Gastroesophageal sphincter (tissue), 3 donors: ENCODE measurements around the gene MTREX.

Experiments
- CTCF ChIP-seq, 4 experiments: fragments of 200-600 bp in 2 of 4; fragments of 450-650 bp in 2 of 4; sonication (generic) in 1 of 4; IDR thresholded peaks; one replicate each; pipeline ENCODE4 v1.5.1; 2017 to 2019; ENCODE audit warnings: antibody characterized with exemption in 4 of 4, mild to moderate bottlenecking in 2 of 4, moderate library complexity in 2 of 4
- EP300 ChIP-seq: sonication (generic); formaldehyde crosslinking; IDR thresholded peaks from one replicate; pipeline ENCODE4 v1.6.1; 2017; ENCODE audit warnings: antibody characterized with exemption, mild to moderate bottlenecking
- POLR2A ChIP-seq, 2 donors: fragments of 450-650 bp; IDR thresholded peaks; one replicate each; pipeline ENCODE4 v1.6.1; 2017; ENCODE audit warnings: antibody characterized with exemption in 2 of 2, mild to moderate bottlenecking in 2 of 2, moderate library complexity in 1 of 2
- POLR2AphosphoS5 ChIP-seq: sonication (generic); formaldehyde crosslinking; IDR thresholded peaks from one replicate; pipeline ENCODE4 v1.6.1; 2017; ENCODE audit warnings: antibody characterized with exemption

GRCh38 chr5:55410845-55411244, 103.1 kb downstream of the MTREX start:
- TF ChIP-seq CTCF (IDR thresholded peaks at IDR 0.05) (no peak), POLR2AphosphoS5 (no peak), EP300 (no peak), POLR2A (IDR thresholded peaks at IDR 0.05) (no peak)
